C4-2B (cell line): Measurements from ENCODE around the gene PIRT.
"Not testable (repeated sequence)": the region's sequence is repeated elsewhere in the genome, so short reads cannot be mapped to it uniquely, and the experiment has no call there.

Experiments
- ZFX ChIP-seq: fragments of 450-650 bp; IDR thresholded peaks from 2 replicates; pipeline ENCODE4 v1.6.1; 2017
- TF ChIP-seq, protein P1 (sequence below): fragments of 450-650 bp; conservative IDR thresholded peaks from 2 replicates; pipeline ENCODE4 v1.5.1; 2017; ENCODE audit warnings: mild to moderate bottlenecking

DNA sequence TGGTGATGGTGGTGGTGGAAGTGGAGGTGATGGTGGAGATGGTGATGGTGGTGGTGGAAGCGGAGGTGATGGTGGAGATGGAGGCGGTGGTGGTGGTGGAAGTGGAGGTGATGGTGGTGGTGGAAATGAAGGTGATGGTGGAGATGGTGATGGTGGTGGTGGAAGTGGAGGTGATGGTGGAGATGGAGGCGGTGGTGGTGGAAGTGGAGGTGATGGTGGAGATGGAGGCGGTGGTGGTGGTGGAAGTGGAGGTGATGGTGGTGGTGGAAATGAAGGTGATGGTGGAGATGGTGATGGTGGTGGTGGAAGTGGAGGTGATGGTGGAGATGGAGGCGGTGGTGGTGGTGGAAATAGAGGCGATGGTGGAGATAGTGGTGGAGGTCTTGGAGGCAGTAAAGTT lies 8.7 kb upstream of the PIRT start:
- TF ChIP-seq, protein P1, sequence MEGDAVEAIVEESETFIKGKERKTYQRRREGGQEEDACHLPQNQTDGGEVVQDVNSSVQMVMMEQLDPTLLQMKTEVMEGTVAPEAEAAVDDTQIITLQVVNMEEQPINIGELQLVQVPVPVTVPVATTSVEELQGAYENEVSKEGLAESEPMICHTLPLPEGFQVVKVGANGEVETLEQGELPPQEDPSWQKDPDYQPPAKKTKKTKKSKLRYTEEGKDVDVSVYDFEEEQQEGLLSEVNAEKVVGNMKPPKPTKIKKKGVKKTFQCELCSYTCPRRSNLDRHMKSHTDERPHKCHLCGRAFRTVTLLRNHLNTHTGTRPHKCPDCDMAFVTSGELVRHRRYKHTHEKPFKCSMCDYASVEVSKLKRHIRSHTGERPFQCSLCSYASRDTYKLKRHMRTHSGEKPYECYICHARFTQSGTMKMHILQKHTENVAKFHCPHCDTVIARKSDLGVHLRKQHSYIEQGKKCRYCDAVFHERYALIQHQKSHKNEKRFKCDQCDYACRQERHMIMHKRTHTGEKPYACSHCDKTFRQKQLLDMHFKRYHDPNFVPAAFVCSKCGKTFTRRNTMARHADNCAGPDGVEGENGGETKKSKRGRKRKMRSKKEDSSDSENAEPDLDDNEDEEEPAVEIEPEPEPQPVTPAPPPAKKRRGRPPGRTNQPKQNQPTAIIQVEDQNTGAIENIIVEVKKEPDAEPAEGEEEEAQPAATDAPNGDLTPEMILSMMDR = not testable (repeated sequence)
- not testable (repeated sequence) for TF ChIP-seq ZFX
